Skeletal muscle cell (primary cell): Measurements from ENCODE around the gene RGPD3.

Experiments
- DNase-seq: peaks from one replicate; pipeline ENCODE4 v3.0.0-alpha.2; 2010; ENCODE audit warnings: low read depth
- H3K4me3 ChIP-seq: 2 replicates; pipeline ENCODE4 v1.5.1; 2011; ENCODE audit warnings: low read depth, mild to moderate bottlenecking, control low read depth, low read length, moderate library complexity

Gene RGPD3

GRCh38 chr2:106353676-106354075 lies 114.5 kb downstream of the RGPD3 start:
- DNase-seq, result no peak
- H3K4me3 ChIP-seq, result no peak overlapping the region

GRCh38 chr2:106350980-106351379 lies 117.2 kb downstream of the RGPD3 start:
- H3K4me3 ChIP-seq, result no peak overlapping the region
- DNase-seq, result no peak

- no peak for DNase-seq
- H3K4me3 ChIP-seq, result no peak overlapping the region
Measured at GRCh38 chr2:106344302-106344701, 123.9 kb downstream of the RGPD3 start.

GRCh38 chr2:106343274-106343673 lies 124.9 kb downstream of the RGPD3 start:
- H3K4me3 ChIP-seq, result no peak overlapping the region
- no peak for DNase-seq

GRCh38 chr2:106342831-106343251 lies 125.4 kb downstream of the RGPD3 start:
- DNase-seq, result no peak
- H3K4me3 ChIP-seq, result no peak overlapping the region

- DNase-seq, result no peak
- no peak overlapping the region for H3K4me3 ChIP-seq
Measured at GRCh38 chr2:106341666-106342065, 126.5 kb downstream of the RGPD3 start.
